Motor neuron (in vitro differentiated cells): ENCODE data around the gene PRX. TPM values are rescaled to one million over a fixed set of nuclear protein-coding genes. Genes with fewer than 3 reads are reported as not detected.
"Not testable (repeated sequence)": the region's sequence is repeated elsewhere in the genome, so short reads cannot be mapped to it uniquely, and the experiment has no call there.

Source experiments
- ATAC-seq, 8 experiments: fragments of 200-7000 bp; cut with Tn5 transposase; replicated peaks in 6 of 8; 2 replicates each; pipeline ENCODE4 v1.8.0; 2021; ENCODE audit warnings: mild to moderate bottlenecking in 8 of 8, moderate library complexity in 8 of 8
- H3K27ac ChIP-seq, 2 donors: fragments of 250-450 bp; sonication (Bioruptor Pico); 2 replicates each; pipeline ENCODE4 v1.9.0; 2021; ENCODE audit warnings: antibody characterized with exemption in 2 of 2, mild to moderate bottlenecking in 2 of 2, moderate library complexity in 1 of 2
- H3K4me1 ChIP-seq, 2 donors: fragments of 250-450 bp; sonication (Bioruptor Pico); replicated peaks in 1 of 2; 2 replicates each; pipeline ENCODE4 v1.6.1; 2021; ENCODE audit warnings: antibody characterized with exemption in 2 of 2, mild to moderate bottlenecking in 2 of 2, moderate library complexity in 1 of 2
- H3K4me3 ChIP-seq, 5 donors: fragments of 250-450 bp; sonication (Bioruptor Pico); 2 replicates each; pipeline ENCODE4 v1.9.0; 2021; ENCODE audit warnings: antibody characterized with exemption in 5 of 5, mild to moderate bottlenecking in 5 of 5, moderate library complexity in 4 of 5
- WGBS, 10 experiments: fragments of 450-650 bp; shearing (Covaris generic); methylation state at CpG; one replicate each; pipeline ENCODE4 v1.0.0; 2022; 5-methylcytosine and 5-hydroxymethylcytosine counted together
- in situ Hi-C, 9 experiments: fragments of 400-800 bp; cut with MboI; loops; one replicate each; pipeline ENCODE4 v1.15.0; 2021; ENCODE audit warnings: low sequenced_read_pairs in 9 of 9, low pct_unique_long_range_greater_than_20kb in 2 of 9; ENCODE audit not compliant: unreplicated experiment in 9 of 9
- total RNA-seq, 8 experiments: library from RNA; unstranded; fragments of 300-600 nt; gene quantifications; 2 replicates each; pipeline versions ENCODE4 v1.2.3 to v1.2.4, GENCODE V29; 2022

Gene PRX
- total RNA-seq: 1 to 10 TPM in 6 of 8 experiments, under 1 TPM in 2; 0.71 to 4.1 (median 1.3) TPM

GRCh38 chr19:40413291-40413845 lies at the start of gene PRX:
TSS of gene PRX (minus strand) at chr19:40413378. CDS start at chr19:40407932, 5,446 bp downstream.
- peaks cover 0 to 14% of the 10 kb centered on the region in 2 donors for H3K4me1 ChIP-seq
- H3K27ac ChIP-seq: no peak within 1 kb of the TSS
- WGBS, 10 experiments: 0 to 82% (median 58%) methylated on average over 1 to 7 of the region's 18 CpGs; no CpG with 5 or more reads in 3 of the 10 experiments
- H3K4me3 ChIP-seq: no peak within 1 kb of the TSS
- in situ Hi-C loops: no loop called here
- ATAC-seq: peak in 5 of 8 experiments; percentile 13 to 50 (median 35)

- Histone ChIP-seq H3K27ac (no peak overlapping the region), H3K4me1 (peaks cover 0 to 15% of the 10 kb centered on the region in 2 donors), H3K4me3 (no peak overlapping the region)
- WGBS, 10 experiments: 58 to 100% (median 80%) methylated on average over 1 to 4 of the region's 7 CpGs; no CpG with 5 or more reads in 2 of the 10 experiments
- ATAC-seq: no peak
- in situ Hi-C loops: no loop called here
Observed at GRCh38 chr19:40461669-40462221, 48.6 kb upstream of the PRX start.

GRCh38 chr19:40460185-40460584 lies 47.0 kb upstream of the PRX start:
- Histone ChIP-seq H3K4me1 (peaks cover 0 to 7% of the 10 kb centered on the region in 2 donors), H3K4me3 (no peak overlapping the region), H3K27ac (no peak overlapping the region)
- WGBS, 10 experiments: 67 to 100% (median 90%) methylated on average over 1 to 2 of the region's 3 CpGs; no CpG with 5 or more reads in 3 of the 10 experiments
- in situ Hi-C loops: no loop called here
- ATAC-seq: no peak

- Histone ChIP-seq H3K4me3 (no peak overlapping the region), H3K4me1 (no peaks in the 10 kb centered on the region), H3K27ac (no peak overlapping the region)
- no peak for ATAC-seq
- in situ Hi-C loops: no loop called here
- 93 to 100% (median 100%) methylated on average over 1 to 3 of the region's 3 CpGs; no CpG with 5 or more reads in 6 of the 10 experiments for WGBS, 10 experiments
Observed at GRCh38 chr19:40458597-40458974, 45.4 kb upstream of the PRX start.

GRCh38 chr19:40457953-40458596 lies 44.9 kb upstream of the PRX start:
- H3K4me1 ChIP-seq: no peaks in the 10 kb centered on the region
- no peak overlapping the region for H3K4me3 ChIP-seq
- in situ Hi-C loops: no loop called here
- no peak overlapping the region for H3K27ac ChIP-seq
- WGBS, 10 experiments: 96% methylated on average over 5 of the region's 27 CpGs; no CpG with 5 or more reads in 9 of the 10 experiments
- peak in 1 of 8 experiments; percentile 9 for ATAC-seq

GRCh38 chr19:40457048-40457447 lies 43.9 kb upstream of the PRX start:
- Histone ChIP-seq H3K4me3 (no peak overlapping the region), H3K4me1 (no peaks in the 10 kb centered on the region), H3K27ac (no peak overlapping the region)
- in situ Hi-C loops: no loop called here
- 53 to 100% (median 91%) methylated on average over 1 to 4 of the region's 5 CpGs; no CpG with 5 or more reads in 3 of the 10 experiments for WGBS, 10 experiments
- no peak for ATAC-seq

DNA sequence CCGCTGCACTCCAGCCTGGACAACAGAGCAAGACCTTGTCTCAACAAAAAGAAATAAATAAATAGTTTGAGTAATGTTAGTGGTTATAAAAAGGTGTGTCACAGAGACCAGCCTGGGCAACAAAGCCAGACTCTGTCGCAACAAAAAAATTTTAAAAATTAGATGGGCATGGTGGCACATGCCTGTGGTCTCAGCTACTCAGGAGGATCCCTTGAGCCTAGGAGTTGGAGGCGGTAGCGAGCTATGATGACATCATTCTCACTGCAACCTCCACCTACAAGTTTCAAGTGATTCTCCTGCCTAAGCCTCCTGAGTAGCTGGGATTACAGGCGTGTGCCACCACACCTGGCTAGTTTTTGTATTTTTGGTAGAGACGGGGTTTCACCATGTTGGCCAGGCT lies 40.8 kb upstream of the PRX start:
- H3K4me3 ChIP-seq, H3K27ac ChIP-seq, H3K4me1 ChIP-seq, ATAC-seq, in situ Hi-C loops: not testable (repeated sequence)
- 83 to 100% (median 100%) methylated on average over 1 to 4 of the region's 6 CpGs; no CpG with 5 or more reads in 2 of the 10 experiments for WGBS, 10 experiments

DNA sequence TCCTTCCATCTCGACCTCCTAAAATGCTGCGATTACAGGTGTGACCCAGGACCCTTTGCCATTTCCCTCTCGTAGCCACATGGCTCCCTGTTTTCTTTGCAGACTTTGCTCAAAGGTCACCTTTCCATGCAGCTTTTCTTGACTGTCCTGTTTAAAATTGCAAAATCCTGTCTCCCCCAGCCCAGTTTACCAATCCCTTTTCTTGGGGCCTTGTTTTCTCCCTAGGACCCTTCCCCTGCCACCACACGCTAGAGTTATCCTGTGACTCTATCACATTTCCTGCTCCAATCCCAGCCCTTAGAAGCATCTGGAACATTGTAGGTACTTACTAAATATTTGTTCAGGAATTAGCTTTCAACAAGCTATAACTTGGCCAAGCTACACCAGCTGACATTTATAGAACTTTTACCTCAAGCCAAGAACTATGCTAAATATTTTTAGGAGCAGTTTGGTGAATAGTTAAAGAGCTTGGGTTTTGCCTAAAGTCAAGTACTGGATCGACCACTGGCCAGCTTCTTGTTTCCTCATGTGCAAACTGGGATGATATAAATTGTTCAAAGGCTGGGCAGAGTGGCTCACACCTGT lies 40.1 kb upstream of the PRX start:
- in situ Hi-C loops: no loop called here
- WGBS, 10 experiments: 70 to 100% (median 82%) methylated on average over 1 to 4 of the region's 5 CpGs; no CpG with 5 or more reads in 2 of the 10 experiments
- no peak for ATAC-seq
- Histone ChIP-seq H3K4me1 (no peaks in the 10 kb centered on the region), H3K4me3 (no peak overlapping the region), H3K27ac (no peak overlapping the region)

- 48 to 100% (median 76%) methylated on average over 1 to 2 of the region's 5 CpGs; no CpG with 5 or more reads in 4 of the 10 experiments for WGBS, 10 experiments
- in situ Hi-C loops: no loop called here
- Histone ChIP-seq H3K27ac (no peak overlapping the region), H3K4me3 (no peak overlapping the region), H3K4me1 (no peaks in the 10 kb centered on the region)
- ATAC-seq: peak in 3 of 8 experiments; percentile 16 to 23 (median 20)
Observed at GRCh38 chr19:40452016-40452415, 38.8 kb upstream of the PRX start.

GRCh38 chr19:40450664-40451063 lies 37.5 kb upstream of the PRX start:
- Histone ChIP-seq H3K27ac (no peak overlapping the region), H3K4me1 (peaks cover 5 to 8% of the 10 kb centered on the region in 2 donors), H3K4me3 (no peak overlapping the region)
- no peak for ATAC-seq
- WGBS, 10 experiments: 85 to 100% (median 100%) methylated on average over 1 to 4 of the region's 4 CpGs; no CpG with 5 or more reads in 3 of the 10 experiments
- in situ Hi-C loops: no loop called here

- ATAC-seq: no peak
- H3K4me1 ChIP-seq: peaks cover 12 to 15% of the 10 kb centered on the region in 2 donors
- H3K4me3 ChIP-seq: no peak overlapping the region
- in situ Hi-C loops: no loop called here
- no peak overlapping the region for H3K27ac ChIP-seq
- WGBS, 10 experiments: 60 to 100% (median 100%) methylated on average over 1 to 3 of the region's 4 CpGs; no CpG with 5 or more reads in 3 of the 10 experiments
Observed at GRCh38 chr19:40449506-40449905, 36.3 kb upstream of the PRX start.

DNA sequence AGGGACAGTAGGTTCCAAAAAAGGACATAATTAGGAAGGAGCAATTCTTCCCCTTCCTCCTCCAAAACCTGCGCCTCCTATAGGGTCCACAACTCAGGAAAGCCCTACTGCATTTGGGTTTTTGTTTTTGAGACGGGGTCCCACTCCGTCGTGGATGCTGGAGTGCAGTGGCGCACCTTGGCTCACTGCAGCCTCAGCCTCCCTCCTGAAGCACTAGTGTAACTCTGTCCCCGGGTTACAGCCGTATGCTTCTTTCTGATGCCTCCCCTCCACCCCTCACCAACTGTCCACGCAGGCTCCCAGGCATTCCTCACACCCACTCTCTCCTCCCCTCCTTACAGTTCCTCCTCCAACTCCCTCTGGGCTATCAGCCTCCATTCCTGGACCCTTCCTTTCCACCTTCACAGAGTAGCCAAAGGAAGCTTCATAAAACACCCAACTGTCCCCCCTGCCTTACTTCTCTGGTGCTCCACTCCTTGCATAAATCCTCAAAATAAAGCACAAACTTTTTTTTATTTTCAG lies 33.1 kb upstream of the PRX start:
- Histone ChIP-seq H3K4me1 (peaks cover 12 to 21% of the 10 kb centered on the region in 2 donors), H3K27ac (peak overlapping the region in 1 of 2 donors; percentile 53), H3K4me3 (no peak overlapping the region)
- WGBS, 10 experiments: 50 to 90% (median 78%) methylated on average over 1 to 5 of the region's 8 CpGs; no CpG with 5 or more reads in 6 of the 10 experiments
- ATAC-seq: no peak
- in situ Hi-C loops: no loop called here

- Histone ChIP-seq H3K27ac (peak overlapping the region in 1 of 2 donors; percentile 53), H3K4me3 (no peak overlapping the region), H3K4me1 (peaks cover 12 to 21% of the 10 kb centered on the region in 2 donors)
- in situ Hi-C loops: no loop called here
- WGBS, 10 experiments: 0 to 77% (median 47%) methylated on average over 1 to 7 of the region's 9 CpGs; no CpG with 5 or more reads in 2 of the 10 experiments
- peak in 2 of 8 experiments; percentile 2 to 4 for ATAC-seq
Observed at GRCh38 chr19:40445780-40446262, 32.6 kb upstream of the PRX start.
